ENCODE results near the gene POLR2M.

DNA sequence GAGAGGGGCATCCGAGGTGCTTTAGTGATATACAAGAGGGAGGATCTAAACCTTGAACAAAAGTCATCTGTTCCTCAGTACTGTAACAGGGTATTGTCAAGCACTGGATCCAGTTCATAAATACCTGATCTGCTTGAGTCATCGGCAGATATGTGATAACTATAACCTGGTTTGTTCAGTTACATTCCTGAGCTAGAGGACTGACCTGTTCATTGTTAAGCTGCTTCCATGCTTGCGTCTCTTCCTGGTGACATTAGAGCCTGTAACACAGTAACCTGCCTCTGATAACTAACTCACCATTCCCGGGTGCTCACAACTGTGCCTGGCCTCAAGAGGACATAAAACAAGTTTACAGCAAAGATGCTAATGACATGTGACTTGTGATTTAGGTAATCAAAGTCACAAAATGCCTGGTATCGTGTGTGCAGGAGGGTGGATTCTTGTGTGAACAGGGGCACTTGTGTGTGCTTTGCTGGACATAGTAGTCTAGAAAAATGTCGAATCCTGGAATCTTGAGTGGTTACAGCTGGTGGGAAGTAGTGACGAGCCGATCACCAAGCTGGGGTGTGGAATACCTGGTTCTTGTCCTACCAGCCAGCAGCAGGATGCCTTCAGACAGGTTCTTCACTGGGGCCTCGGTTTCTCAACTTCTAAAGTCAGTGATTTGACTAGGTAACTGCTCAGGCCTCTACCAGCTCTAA is 30.9 kb upstream of the POLR2M start:
- TF ChIP-seq ZNF248 (tag by site-specific recombination; IDR thresholded peaks at IDR 0.05) = no peak
- TF ChIP-seq ZNF629 (tag by site-specific recombination; IDR thresholded peaks at IDR 0.05) = no peak

Measured in HEK293 (cell line).